ENCODE results near the gene ANKH. TPM values are rescaled to one million over a fixed set of nuclear protein-coding genes. Genes with fewer than 3 reads are reported as not detected.

Gene ANKH
- total and polyA plus RNA-seq, 10 of the 15 experiments (the other 5 are each of a cell fraction or from before 2014, with no cell fraction given), result 2.1 to 43.9 (median 14.4) TPM

GRCh38 chr5:14753947-14754346 is 117.6 kb downstream of the ANKH start (continued):
- TF ChIP-seq REST (IDR thresholded peaks at IDR 0.05; ENCODE audit: low read depth, low read length) (no peak), RB1 (IDR thresholded peaks at IDR 0.05; ENCODE audit: borderline replicate concordance) (no peak), IRF5 (IDR thresholded peaks at IDR 0.05; ENCODE audit: borderline replicate concordance) (no peak), POLR2A (IDR thresholded peaks at IDR 0.05; ENCODE audit: low read depth, low read length) (no peak), ESRRA (IDR thresholded peaks at IDR 0.05; ENCODE audit: low read length) (no peak), BHLHE40 (IDR thresholded peaks at IDR 0.05; ENCODE audit: borderline replicate concordance in 1 of 2, low read depth in 2 of 2, low read length in 1 of 2) (no peak)
- TF ChIP-seq, protein P1, sequence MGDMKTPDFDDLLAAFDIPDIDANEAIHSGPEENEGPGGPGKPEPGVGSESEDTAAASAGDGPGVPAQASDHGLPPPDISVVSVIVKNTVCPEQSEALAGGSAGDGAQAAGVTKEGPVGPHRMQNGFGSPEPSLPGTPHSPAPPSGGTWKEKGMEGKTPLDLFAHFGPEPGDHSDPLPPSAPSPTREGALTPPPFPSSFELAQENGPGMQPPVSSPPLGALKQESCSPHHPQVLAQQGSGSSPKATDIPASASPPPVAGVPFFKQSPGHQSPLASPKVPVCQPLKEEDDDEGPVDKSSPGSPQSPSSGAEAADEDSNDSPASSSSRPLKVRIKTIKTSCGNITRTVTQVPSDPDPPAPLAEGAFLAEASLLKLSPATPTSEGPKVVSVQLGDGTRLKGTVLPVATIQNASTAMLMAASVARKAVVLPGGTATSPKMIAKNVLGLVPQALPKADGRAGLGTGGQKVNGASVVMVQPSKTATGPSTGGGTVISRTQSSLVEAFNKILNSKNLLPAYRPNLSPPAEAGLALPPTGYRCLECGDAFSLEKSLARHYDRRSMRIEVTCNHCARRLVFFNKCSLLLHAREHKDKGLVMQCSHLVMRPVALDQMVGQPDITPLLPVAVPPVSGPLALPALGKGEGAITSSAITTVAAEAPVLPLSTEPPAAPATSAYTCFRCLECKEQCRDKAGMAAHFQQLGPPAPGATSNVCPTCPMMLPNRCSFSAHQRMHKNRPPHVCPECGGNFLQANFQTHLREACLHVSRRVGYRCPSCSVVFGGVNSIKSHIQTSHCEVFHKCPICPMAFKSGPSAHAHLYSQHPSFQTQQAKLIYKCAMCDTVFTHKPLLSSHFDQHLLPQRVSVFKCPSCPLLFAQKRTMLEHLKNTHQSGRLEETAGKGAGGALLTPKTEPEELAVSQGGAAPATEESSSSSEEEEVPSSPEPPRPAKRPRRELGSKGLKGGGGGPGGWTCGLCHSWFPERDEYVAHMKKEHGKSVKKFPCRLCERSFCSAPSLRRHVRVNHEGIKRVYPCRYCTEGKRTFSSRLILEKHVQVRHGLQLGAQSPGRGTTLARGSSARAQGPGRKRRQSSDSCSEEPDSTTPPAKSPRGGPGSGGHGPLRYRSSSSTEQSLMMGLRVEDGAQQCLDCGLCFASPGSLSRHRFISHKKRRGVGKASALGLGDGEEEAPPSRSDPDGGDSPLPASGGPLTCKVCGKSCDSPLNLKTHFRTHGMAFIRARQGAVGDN (IDR thresholded peaks at IDR 0.05), result no peak

Measured in GM12878 (cell line).